Stimulated activated CD8-positive, alpha-beta memory T cell treated with anti-CD3 and anti-CD28 coated beads, Interleukin-7, amount 100 ng/mL, for 24 hours (primary cell): ENCODE data around the gene CLEC7A.

Experiments used
- DNase-seq: peaks from one replicate; pipeline ENCODE4 v3.0.0-alpha.2; 2020; ENCODE audit warnings: low read depth

CLEC7A gene

DNA sequence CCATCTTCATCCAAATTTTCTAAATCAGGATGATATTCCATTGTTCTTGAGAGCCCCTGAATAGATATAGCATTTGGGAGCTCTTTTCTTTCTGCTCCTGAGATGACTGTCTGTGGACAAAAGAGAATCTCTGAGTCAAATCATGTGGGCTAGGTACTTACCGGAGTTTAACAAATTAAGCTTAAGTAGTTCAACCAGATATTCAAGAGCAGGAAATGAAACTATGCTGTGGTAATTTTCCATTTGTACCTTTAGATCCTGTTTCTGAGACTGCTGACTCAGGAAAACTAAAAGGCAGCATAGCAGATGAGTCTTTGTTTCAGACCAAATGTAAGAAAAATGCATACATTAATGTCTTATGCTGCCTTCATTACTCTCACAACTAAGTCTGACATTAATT is at the start of gene CLEC7A:
Gene CLEC7A, minus strand, starts transcription at position 158 of the 400 bp plus-strand sequence. Its CDS starts 117 bp downstream, at position 41.
- no peak for DNase-seq

DNA sequence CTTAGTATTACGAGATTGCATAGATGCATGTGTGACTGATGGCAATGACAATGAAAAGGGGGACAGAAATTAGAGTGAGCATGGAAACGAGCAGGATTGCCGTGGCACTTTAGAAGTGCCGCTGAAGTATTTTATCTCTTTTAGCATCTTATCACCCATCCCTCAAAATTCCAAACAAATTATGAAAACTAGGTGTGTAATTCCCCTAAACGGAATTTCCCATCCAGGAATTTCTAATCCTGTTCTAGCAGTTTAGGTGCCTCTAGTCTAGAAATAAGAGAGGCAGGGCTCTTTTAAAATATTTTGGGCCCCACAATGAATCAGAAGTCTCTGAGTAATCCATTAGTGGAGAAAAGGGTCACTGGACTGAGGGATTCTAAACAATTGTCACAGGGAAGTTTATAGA is 49.8 kb upstream of the CLEC7A start:
- no peak for DNase-seq

DNA sequence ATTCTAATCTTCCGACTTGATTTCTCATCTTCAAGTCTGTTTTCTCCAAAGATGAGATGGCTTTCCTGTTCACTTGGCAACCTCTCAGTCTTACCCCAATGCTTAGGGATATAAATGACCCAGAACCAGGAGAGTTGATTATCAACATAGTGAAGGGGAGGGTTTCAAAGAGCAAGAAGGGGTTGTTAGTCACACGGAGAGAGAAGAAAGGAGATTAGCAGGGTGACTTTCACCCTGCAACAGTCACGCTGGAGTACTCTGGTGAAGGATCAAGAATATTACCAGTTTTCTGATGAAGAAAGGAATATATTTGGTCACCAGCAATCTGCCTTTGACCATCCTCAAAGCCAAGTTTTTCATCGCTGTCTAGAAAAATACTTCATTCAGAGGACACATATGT is 48.8 kb upstream of the CLEC7A start, which contains the start of gene TMEM52B:
Gene TMEM52B, plus strand, starts transcription at position 212 of the 400 bp plus-strand sequence. CDS start 543 bp downstream, outside the sequence.
- no peak for DNase-seq

DNA sequence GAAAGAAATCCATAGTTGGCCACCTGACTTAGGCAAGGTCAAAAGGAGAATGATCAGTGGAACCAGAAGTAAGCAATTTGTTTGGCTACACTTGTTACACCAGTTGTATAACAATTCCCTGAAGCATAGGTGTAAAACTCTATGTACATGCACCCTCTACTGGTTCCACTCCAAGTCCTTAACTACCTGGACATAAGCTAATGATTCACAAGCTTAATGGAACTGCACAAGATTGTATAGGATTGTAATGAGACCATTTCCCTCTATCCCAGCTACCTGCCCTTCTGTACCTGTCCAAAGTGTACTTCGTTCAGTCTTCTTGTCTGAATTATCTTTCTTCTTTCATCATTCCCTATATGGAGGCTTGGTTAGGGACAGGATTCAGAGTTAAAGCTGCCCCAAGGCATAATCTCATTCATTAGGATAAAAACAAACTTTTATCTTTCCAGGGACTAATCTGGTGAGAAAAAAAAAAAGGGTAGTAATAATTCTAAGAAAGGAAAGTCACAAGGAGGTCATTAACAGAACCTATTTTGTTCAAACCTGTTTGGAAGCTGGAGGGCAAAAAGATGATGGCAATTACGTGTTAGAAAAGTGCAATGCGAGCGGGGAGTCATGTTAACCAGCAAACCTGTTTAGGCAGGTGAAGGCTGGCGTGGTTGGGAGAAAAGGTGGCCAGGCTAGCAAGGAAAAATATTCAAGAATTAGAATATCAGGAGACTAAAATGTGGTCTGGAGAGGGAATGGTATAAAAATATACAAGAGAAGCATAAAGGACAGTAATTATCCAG is 46.0 kb upstream of the CLEC7A start:
- DNase-seq, result no peak

DNA sequence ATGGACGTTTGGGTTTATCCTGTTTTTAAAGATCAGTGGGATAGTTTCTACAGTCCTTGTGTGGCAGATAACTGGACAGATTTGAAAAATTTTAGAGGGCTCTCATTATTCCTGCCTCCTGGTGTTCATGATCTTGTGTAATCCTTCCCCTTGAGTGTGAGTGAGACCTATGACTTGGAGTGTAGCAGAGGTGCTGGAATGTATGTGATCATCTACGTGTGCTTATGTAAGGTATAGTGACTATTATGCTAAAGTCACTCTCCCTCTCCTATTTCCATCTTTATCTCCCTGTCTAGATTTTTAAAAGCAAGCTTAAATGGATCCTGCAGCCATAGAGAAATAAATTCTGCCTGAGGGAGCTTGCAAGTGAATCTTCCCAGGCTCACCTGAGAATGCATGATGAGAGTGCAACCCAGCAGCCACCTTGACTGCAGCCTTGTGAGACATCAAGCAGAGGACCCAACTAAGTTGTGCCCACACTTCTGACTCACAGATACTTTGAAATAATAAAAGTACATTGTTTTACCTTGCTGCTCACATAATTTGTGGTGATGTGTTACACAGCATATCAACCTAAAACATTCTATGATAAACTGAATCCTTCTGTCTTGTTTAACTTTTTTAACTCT is 45.1 kb upstream of the CLEC7A start:
- DNase-seq, result no peak

DNA sequence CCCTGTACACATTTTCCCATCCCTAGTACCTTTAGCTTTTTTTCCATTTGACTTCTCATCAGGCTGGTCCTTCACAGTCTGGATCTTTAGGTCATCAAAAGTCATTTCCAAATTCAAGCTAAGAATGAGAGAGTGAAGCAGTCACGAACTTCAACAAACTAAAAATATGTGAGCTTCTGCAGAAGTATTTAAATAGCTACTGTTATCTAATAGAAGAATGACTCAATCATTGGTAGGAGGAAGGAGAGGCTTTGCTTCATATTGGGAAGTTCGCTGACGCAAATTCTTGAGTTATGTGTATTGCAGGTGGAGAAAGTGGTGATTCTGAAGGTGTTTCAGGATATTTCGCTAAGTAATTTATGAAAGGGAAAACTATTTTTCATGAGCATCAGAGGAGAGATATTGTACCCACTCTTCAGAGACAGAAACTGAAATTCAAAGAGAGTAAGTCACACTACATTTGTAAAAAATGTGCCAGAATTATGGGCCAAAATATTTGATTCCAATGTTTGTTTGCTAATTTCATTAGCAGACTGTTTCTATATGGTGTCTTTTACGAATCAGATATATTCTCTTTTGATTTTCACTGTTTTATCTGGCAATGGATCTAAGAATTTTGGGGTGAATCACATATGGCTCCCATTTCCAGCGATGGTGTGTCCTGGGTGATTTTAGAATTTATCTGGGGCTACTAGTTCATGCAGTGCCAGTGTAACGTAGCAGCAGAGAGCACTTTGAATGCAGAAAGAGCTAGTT is 42.2 kb upstream of the CLEC7A start, which contains the start of gene OLR1:
Gene OLR1, minus strand, starts transcription at position 160 of the 756 bp plus-strand sequence. Its CDS starts 55 bp downstream, at position 105.
- DNase-seq, result no peak

DNA sequence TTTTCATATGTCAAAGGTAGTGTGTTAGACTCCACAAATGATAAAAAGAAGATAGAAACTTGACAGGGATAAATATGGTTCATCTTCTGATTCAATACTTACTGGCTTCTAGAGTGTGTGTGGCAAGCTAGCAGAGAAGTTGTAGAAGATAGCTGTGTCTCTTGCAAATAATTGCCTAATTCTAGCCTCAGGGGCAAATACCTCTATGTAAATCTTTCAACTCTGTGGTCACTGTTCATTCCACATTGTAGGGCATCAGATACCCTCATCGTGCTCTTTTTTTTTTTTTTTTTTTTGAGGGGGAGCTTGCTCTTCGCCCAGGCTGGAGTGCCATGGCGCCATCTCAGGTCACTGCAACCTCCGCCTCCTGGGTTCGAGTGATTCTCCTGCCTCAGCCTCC is 40.2 kb upstream of the CLEC7A start:
- no peak for DNase-seq

DNA sequence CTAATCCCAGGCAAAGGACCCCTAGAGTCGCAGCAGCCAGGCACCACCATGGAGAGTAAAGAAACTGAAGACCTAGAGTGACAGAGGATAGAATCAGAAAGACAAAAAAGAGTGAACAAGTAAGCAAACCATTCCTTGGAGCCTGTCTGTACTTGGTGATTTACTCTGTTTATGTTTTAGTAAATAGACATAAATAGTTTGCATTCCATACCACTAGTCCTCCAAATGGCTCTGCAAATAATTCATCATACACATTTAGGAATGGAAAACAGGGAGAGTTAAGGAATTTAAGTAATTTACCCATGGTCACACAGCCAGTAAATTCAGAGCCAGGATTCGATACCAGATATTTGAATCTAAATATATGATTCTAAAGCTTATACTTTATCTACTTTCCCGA is 39.1 kb upstream of the CLEC7A start:
- no peak for DNase-seq

DNA sequence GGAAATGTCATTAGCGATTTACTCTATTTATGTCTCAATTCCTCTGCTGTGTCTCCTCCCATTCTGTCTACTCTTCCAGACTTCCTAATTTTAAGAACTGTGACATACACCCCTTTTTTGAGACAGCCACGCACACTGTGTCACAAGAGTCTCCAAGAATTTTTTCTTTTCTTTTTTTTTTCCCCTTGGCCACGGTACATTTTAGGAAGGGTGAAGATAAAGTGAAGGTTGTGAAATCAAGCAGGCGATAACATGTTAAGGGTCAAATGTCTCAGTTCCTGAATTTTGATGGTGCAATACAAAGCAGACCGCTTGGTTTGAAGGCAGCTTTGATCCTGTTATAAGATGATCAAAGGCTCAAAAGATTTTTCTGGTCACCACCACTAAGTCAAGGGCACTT is 37.6 kb upstream of the CLEC7A start:
- no peak for DNase-seq

DNA sequence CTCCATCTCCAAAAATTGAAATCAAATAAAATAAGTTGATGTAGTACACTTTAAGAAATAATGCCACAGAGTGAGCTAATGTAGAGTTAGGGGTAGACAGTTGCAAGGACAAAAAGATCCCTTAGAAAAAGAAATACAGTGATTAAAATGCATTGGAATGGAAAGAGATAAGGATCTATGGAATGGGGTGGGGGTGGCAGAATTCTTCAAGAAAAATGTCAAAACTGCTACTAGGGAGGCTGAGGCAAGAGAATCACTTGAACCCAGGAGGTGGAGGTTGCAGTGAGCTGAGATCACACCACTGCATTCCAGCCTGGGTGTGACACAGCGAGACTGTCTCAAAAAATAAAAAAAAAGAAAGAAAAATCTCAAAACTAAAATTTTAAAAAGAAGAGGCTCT is 35.4 kb upstream of the CLEC7A start:
- no peak for DNase-seq

DNA sequence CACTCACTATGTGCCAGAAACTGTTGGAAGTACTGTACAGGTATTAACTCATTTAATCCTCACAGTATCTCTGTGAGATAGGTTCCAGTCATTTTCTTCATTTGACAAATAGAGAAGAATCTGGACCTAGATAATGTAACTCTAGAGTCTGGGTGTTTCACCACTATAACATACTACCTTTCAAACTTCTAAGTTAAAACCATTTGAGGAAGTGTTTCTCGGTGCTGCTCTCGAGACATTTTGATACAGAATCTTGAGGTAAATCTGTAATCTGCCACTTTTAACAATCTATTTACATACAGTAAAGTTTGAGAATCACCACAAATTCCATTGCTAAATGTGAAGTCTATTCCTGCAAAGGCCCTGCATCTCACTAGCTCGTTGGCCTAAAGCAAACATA is 33.1 kb upstream of the CLEC7A start:
- DNase-seq, result no peak

DNA sequence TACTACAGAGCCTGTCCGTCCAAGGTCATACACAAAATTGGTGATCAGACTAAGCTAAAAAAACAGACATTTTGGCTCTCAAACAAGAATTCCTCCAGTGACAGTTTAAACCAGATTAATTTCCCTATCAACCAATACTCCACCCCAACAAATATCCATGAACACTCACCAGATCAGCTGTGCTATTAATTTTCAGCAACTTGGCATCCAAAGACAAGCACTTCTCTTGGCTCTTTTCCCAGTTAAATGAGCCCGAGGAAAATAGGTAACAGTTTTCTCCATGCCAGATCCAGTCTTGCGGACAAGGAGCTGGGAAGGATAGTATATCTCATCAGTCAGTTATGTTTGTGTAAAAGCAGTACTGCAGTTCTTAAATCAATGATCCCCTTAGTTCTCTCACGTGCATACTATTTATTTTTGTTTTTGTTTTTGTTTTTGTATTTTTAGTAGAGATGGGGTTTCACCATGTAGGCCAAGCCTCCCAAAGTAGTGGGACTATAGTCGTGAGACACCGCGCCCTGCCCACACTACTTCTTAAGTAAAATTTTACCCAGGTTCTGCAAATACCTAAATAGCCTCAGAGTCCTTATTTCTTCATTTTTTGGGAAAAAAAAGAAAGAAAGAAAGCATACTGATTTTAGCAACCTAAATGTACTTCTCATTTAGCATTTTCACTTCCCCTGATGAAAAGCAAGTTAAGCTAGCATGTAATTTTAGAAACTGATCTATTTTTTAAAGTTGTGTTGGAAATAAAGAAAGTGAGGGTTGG is 30.8 kb upstream of the CLEC7A start:
- DNase-seq, result no peak

DNA sequence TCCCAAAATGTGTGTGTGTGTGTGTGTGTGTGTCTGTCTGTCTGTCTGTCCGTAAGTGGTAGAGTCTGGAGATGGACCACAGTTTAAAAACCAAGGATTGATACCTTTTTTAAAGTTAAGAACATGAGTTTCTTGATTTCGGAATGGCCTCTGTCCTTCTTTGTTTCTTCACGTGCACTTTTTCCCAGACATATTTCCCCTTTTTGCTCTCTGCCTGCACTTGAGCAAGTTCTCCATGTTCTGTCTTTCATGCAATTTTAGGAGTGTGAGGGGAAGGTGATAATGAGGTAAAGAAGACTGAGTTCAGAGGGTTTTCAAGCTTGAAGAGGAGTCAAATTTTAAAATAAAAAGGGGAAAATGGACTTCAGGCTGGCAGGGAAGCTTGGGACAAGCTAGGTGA is 29.3 kb upstream of the CLEC7A start:
- no peak for DNase-seq

DNA sequence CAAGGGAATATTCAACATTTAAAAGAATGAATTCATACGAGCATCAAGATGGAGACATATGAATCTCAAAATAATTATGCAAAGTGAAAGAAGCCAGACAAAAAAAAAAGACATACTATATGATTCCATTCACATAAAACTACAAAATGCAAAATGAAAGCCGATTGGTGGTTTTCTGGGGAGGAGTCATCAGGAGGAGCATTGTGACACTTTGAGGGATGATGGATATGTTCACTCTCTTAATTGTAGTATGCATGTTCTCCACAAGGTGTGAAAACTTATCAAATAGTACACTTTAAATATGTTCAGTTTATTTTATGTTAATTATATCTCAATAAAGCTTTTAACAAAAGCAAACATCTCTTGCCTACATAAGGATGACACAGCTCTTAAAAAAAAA is 28.4 kb upstream of the CLEC7A start:
- no peak for DNase-seq

DNA sequence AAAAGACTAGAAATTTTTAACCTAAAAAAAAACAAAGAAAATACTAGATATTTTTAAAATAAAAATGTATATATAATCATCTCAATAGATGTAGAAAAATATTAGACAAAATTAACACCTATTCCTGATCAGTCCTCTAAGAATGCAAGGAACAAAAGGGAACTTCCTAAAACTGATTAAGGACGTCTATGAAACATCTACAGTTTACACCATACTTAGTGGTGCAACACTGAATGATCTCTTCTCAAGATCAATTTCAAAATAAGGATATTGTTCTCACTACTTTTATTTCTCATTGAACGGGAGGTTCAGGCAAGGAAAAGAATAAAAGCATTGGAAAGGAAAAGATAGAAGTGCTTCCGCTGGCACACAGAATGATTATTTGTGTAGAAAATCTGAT is 26.0 kb upstream of the CLEC7A start:
- DNase-seq, result no peak

DNA sequence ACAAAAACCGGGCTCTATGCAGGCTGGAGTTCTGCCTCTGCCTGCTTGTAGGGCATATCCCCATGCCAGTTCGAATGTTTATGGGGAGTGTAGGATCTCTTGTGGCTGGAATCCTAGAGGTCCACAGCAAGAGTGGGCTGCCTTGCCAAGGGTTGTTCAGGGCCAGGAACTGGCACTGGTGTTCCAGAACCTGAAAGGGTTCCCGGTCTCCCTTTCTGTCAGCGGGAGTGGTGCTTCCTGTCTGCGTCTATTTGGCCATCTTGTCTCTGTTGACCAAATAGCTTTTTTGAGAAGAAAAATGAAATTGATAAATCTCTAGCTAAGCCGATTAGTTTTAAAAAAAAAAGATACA is 24.1 kb upstream of the CLEC7A start:
- DNase-seq, result no peak

DNA sequence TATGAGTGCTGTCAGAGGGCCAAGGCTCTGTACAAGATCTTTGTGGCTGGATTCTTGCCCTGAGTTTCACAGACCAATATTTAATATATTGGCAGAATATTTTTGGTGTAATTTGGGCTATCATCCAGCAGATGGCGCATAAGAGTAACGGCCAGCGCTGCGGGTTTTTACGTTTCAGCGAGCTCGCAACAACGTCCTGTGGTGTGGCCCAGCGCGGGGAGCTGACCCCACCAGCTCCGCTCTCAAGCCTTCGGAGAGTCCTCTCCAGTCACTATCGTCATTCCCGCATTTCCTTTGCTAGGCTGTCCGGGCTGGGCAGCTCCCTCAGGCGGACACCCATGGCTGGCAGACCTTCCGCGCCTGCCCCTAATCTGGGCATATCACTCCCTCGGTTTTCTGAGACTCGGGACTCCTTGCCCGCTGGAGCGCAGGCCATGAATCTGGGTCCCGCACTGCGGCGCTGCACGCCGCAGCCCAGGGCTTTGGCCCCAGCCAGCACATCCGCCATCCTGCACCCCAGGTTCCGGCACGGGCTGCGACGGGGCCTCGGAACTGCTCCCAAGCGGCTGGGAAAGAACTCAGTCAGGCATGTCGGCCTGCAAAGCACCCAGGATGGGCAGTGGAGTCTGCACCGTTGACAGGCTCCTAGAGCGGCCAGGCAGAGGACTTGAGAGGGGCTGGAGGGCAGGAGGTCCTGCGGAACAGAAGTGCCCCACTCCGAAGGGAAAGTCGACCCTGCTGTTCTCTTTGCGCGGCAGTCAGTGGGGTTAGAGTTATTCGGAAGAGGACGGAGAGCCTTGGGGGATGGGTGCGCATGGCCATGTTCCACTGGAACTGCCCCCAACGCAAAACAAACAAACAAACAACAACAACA is 23.5 kb upstream of the CLEC7A start:
- peak; percentile 8 for DNase-seq

DNA sequence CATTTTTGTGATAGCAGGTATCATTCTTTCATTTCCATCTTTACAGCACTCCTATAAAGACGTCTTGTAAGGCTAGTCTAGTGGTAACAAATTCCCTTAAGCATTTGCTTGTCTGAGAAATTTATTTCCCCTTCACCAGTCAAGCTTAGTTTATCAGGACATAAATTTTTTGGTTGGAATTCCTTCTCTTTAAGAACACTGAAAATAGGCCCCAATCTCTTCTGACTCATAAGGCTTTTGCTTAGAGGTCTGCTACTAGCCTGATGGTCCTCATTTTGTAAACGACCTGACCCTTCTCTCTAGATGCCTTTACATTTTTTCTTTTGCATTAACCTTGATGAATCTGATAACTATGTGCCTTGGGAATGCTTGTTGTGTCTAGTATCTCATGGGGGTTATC is 21.6 kb upstream of the CLEC7A start:
- no peak for DNase-seq

DNA sequence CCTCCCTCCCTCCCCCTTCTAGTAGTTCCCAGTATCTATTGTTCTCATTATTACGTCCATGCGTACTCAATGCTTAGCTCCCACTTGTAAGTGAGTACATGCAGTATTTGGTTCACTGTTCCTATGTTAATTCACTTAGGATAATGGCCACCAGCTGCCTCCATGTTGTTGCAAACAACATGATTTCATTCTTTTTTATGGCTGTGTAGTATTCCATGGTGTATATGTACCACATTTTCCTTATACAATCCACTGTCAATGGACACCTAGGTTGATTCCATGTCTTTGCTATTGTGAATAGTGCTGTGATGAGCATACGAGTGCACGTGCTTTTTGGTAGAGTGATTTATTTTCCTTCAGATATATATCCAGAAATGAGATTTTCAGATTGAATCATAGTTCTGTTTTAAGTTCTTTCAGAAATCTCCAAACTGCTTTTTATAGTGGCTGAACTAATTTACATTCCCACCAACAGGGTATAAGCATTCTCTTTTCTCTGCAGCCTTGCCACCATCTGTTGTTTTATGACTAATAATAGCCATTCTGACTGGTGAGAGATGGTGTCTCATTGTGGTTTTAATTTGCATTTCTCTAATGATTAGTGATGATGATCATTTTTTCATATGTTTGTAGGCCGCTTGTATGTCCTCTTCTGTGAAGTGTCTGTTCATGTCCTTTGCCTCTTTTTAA is 17.9 kb upstream of the CLEC7A start:
- no peak for DNase-seq

DNA sequence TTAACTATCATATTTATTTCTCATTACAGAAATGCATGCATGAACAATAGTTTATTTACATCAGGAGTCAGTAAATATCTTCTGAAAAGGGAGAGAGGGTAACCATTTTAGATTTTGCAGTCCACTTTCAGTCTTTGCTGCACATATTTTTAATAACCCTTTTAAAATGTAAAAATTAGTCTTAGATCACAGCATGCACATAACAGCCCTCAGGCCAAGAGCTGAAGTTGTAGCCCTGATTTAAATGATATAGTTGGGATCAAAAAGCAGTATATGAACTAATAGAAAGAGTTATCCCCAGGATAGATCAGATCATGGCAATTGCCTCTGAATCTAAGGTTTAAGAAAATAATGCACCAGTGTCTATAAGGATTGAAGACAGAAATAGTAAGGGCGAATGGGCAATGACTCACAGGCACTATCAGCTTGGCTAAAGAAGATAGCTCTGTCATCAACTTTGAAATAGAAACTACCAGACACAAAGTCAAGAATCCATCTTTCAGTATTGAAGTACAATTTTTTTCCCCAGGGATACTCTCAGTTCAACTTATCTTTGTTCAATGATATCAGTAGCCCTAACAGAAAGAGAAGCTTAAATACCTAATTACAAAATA is 13.1 kb upstream of the CLEC7A start:
- no peak for DNase-seq
